ENCODE data around the gene DNER. TPM values are rescaled to one million over a fixed set of nuclear protein-coding genes. Genes with fewer than 3 reads are reported as not detected.

DNER gene
- total and polyA plus RNA-seq, 2 of the 4 experiments (the other 2 are of a cell fraction) = under 0.01 to 0.14 TPM

GRCh38 chr2:229586746-229587705 lies 127.3 kb downstream of the DNER start:
- ChIA-PET CTCF (no interaction called here), POLR2A (ENCODE audit: unreplicated experiment) (no interaction called here)
- Histone ChIP-seq H4K20me1 (ENCODE audit: insufficient read depth, low read length) (no peaks in the 10 kb centered on the region), H4K5ac (ENCODE audit: low read depth, low read length) (no peak overlapping the region), H3K36me3 (ENCODE audit: control insufficient read depth, insufficient read depth, low read length) (no peaks in the 10 kb centered on the region), H3K4me1 (ENCODE audit: control insufficient read depth, insufficient read depth, low read length) (no peaks in the 10 kb centered on the region; the same call in 1 of the 2 replicates), H3K9me1 (ENCODE audit: insufficient read depth, low read length) (no peaks in the 10 kb centered on the region), H3K4me2 (ENCODE audit: low read depth, low read length) (peak overlapping the region; percentile 43; the same call in 1 of the 2 replicates), H3K18ac (ENCODE audit: low read depth, low read length) (no peak overlapping the region), H2BK120ac (ENCODE audit: low read depth, low read length) (no peak overlapping the region), H4K91ac (ENCODE audit: insufficient read depth, low read depth, low read length) (no peak overlapping the region), H4K8ac (ENCODE audit: low read depth in 2 of 2, low read length in 2 of 2) (no peak overlapping the region), H2BK5ac (ENCODE audit: low read depth, low read length, poor library complexity, severe bottlenecking) (no peak overlapping the region), H3K79me1 (ENCODE audit: low read depth in 1 of 2, low read length in 2 of 2) (no peaks in the 10 kb centered on the region), H2BK15ac (ENCODE audit: low read depth, low read length) (no peak overlapping the region), H3K14ac (replicated peaks; ENCODE audit: low read depth, low read length) (no peak overlapping the region), H3K23ac (ENCODE audit: low read depth, low read length) (no peak overlapping the region), H3K9me3 (ENCODE audit: control insufficient read depth, insufficient read depth, low read length) (peaks cover 4% of the 10 kb centered on the region), H2AFZ (replicated peaks; ENCODE audit: low read length, poor library complexity) (peak overlapping the region; percentile 17), H3K27me3 (ENCODE audit: control insufficient read depth, insufficient read depth, low read length) (no peaks in the 10 kb centered on the region), H3K9ac (ENCODE audit: low read depth, low read length) (no peak overlapping the region), H2AK9ac (replicated peaks; ENCODE audit: low read depth, low read length, poor library complexity) (peak overlapping the region; percentile 13), H3K4me3 (ENCODE audit: insufficient read depth, low read depth, low read length) (no peak overlapping the region), H3K56ac (ENCODE audit: extremely low read depth, insufficient read depth, low read length) (no peak overlapping the region), H3K27ac (ENCODE audit: insufficient read depth, low read length) (no peak overlapping the region), H2BK20ac (ENCODE audit: low read depth, low read length) (no peak overlapping the region), H2AK5ac (ENCODE audit: low read depth, low read length) (no peak overlapping the region), H3K4ac (ENCODE audit: low read depth, low read length) (no peak overlapping the region)
- dilution Hi-C loops (cut with HindIII; ENCODE audit: low sequenced_read_pairs, unreplicated experiment) (no loop called here), in situ Hi-C loops (cut with MboI; ENCODE audit: low sequenced_read_pairs) (loop anchor here (5.0 to 25.0 kb wide), 3 partner anchors 150 to 1675 kb away; no protein-coding TSS in a partner anchor), intact Hi-C loops (cut with micrococcal nuclease) (loop anchor here (1.0 to 10.0 kb wide), 5 partner anchors 156 to 1698 kb away; no protein-coding TSS in a partner anchor)
- ATAC-seq (ENCODE audit: low read depth) (peak; percentile 99), DNase-seq (peak; percentile 60)
- 20% methylated on average over 1 of the region's 20 CpGs; no CpG with 5 or more reads in 1 of the 2 experiments for WGBS, 2 experiments (ENCODE audit: extremely low coverage in 2 of 2, insufficient read length in 1 of 2)
- BruUV-seq (replicated peaks) = no TSS peak
- TF ChIP-seq SMC3 (IDR thresholded peaks at IDR 0.05; ENCODE audit: low read depth, low read length) = peak; percentile 43
- peak; percentile 69 for TF ChIP-seq RAD21 (IDR thresholded peaks at IDR 0.05; ENCODE audit: low read length)
- TF ChIP-seq BHLHE40 (IDR thresholded peaks at IDR 0.05; ENCODE audit: low read depth, low read length) = no peak
- no peak for TF ChIP-seq MAZ (IDR thresholded peaks at IDR 0.05; ENCODE audit: borderline replicate concordance, low read depth, low read length)
- TF ChIP-seq, protein P1, sequence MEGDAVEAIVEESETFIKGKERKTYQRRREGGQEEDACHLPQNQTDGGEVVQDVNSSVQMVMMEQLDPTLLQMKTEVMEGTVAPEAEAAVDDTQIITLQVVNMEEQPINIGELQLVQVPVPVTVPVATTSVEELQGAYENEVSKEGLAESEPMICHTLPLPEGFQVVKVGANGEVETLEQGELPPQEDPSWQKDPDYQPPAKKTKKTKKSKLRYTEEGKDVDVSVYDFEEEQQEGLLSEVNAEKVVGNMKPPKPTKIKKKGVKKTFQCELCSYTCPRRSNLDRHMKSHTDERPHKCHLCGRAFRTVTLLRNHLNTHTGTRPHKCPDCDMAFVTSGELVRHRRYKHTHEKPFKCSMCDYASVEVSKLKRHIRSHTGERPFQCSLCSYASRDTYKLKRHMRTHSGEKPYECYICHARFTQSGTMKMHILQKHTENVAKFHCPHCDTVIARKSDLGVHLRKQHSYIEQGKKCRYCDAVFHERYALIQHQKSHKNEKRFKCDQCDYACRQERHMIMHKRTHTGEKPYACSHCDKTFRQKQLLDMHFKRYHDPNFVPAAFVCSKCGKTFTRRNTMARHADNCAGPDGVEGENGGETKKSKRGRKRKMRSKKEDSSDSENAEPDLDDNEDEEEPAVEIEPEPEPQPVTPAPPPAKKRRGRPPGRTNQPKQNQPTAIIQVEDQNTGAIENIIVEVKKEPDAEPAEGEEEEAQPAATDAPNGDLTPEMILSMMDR (conservative IDR thresholded peaks at IDR 0.05; ENCODE audit: low read depth, low read length) = peak; percentile 60

All from IMR-90 (cell line).